ENCODE data around the gene SDR39U1. TPM values are rescaled to one million over a fixed set of nuclear protein-coding genes. Genes with fewer than 3 reads are reported as not detected.

The SDR39U1 gene
- total and polyA plus RNA-seq, 7 donors: 55.7 to 110 (median 63.6) TPM

GRCh38 chr14:24407608-24408325 lies 34.8 kb downstream of the SDR39U1 start:
- peaks cover 0 to 8% of the 10 kb centered on the region in 2 donors for H3K36me3 ChIP-seq (ENCODE audit: insufficient read depth in 1 of 2, low read depth in 1 of 2)
- H3K4me3 ChIP-seq: no peak overlapping the region
- no peak for DNase-seq
- no peaks in the 10 kb centered on the region for H3K27me3 ChIP-seq (ENCODE audit: insufficient read depth in 3 of 3, low read length in 2 of 3)
- 93 to 95% (median 94%) methylated on average over 16 to 18 of the region's 18 CpGs for WGBS, 3 donors
- H3K9me3 ChIP-seq: no peaks in the 10 kb centered on the region
- ATAC-seq: no peak
- intact Hi-C loops (cut with DNase I): no loop called here
- H3K27ac ChIP-seq: no peak overlapping the region
- H3K4me1 ChIP-seq: peaks cover 3% of the 10 kb centered on the region
- no peak for TF ChIP-seq CTCF (IDR thresholded peaks at IDR 0.05)

GRCh38 chr14:24406416-24406815 lies 36.2 kb downstream of the SDR39U1 start:
- Histone ChIP-seq H3K9me3 (no peaks in the 10 kb centered on the region), H3K4me1 (peaks cover 3% of the 10 kb centered on the region), H3K27me3 (ENCODE audit: insufficient read depth in 3 of 3, low read length in 2 of 3) (no peaks in the 10 kb centered on the region), H3K4me3 (no peak overlapping the region), H3K27ac (no peak overlapping the region), H3K36me3 (ENCODE audit: insufficient read depth in 1 of 2, low read depth in 1 of 2) (peaks cover 0 to 8% of the 10 kb centered on the region in 2 donors)
- DNase-seq (no peak), ATAC-seq (no peak)
- no peak for TF ChIP-seq CTCF (IDR thresholded peaks at IDR 0.05)
- WGBS, 3 donors: 87 to 92% (median 92%) methylated on average over 6 of the region's 6 CpGs
- intact Hi-C loops (cut with DNase I): no loop called here

- ATAC-seq: no peak
- Histone ChIP-seq H3K4me1 (peaks cover 3% of the 10 kb centered on the region), H3K36me3 (ENCODE audit: insufficient read depth in 1 of 2, low read depth in 1 of 2) (peaks cover 0 to 4% of the 10 kb centered on the region in 2 donors), H3K27me3 (ENCODE audit: insufficient read depth in 3 of 3, low read length in 2 of 3) (no peaks in the 10 kb centered on the region), H3K4me3 (no peak overlapping the region), H3K27ac (no peak overlapping the region), H3K9me3 (no peaks in the 10 kb centered on the region)
- 65 to 69% (median 67%) methylated on average over 4 of the region's 4 CpGs for WGBS, 3 donors
- intact Hi-C loops (cut with DNase I): no loop called here
- TF ChIP-seq CTCF (IDR thresholded peaks at IDR 0.05): no peak
- no peak for DNase-seq
These were observed 37.8 kb downstream of the SDR39U1 start for GRCh38 chr14:24404814-24405213.

GRCh38 chr14:24403294-24403998 lies 39.1 kb downstream of the SDR39U1 start:
- intact Hi-C loops (cut with DNase I): no loop called here
- 10 to 15% (median 13%) methylated on average over 7 of the region's 7 CpGs for WGBS, 3 donors
- H3K36me3 ChIP-seq (ENCODE audit: insufficient read depth in 1 of 2, low read depth in 1 of 2): no peaks in the 10 kb centered on the region
- no peak for TF ChIP-seq CTCF (IDR thresholded peaks at IDR 0.05)
- ATAC-seq: peak in 3 of 4 donors; percentile 26 to 43 (median 31)
- H3K4me1 ChIP-seq: peaks cover 3% of the 10 kb centered on the region
- H3K9me3 ChIP-seq: no peaks in the 10 kb centered on the region
- DNase-seq: no peak
- no peak overlapping the region for H3K27ac ChIP-seq
- H3K27me3 ChIP-seq (ENCODE audit: insufficient read depth in 3 of 3, low read length in 2 of 3): peaks cover 0 to 8% (median 5%) of the 10 kb centered on the region in 3 donors
- no peak overlapping the region for H3K4me3 ChIP-seq

All from psoas muscle (tissue), 8 donors.